ENCODE measurements around the gene INPP5A.

INPP5A gene

DNA sequence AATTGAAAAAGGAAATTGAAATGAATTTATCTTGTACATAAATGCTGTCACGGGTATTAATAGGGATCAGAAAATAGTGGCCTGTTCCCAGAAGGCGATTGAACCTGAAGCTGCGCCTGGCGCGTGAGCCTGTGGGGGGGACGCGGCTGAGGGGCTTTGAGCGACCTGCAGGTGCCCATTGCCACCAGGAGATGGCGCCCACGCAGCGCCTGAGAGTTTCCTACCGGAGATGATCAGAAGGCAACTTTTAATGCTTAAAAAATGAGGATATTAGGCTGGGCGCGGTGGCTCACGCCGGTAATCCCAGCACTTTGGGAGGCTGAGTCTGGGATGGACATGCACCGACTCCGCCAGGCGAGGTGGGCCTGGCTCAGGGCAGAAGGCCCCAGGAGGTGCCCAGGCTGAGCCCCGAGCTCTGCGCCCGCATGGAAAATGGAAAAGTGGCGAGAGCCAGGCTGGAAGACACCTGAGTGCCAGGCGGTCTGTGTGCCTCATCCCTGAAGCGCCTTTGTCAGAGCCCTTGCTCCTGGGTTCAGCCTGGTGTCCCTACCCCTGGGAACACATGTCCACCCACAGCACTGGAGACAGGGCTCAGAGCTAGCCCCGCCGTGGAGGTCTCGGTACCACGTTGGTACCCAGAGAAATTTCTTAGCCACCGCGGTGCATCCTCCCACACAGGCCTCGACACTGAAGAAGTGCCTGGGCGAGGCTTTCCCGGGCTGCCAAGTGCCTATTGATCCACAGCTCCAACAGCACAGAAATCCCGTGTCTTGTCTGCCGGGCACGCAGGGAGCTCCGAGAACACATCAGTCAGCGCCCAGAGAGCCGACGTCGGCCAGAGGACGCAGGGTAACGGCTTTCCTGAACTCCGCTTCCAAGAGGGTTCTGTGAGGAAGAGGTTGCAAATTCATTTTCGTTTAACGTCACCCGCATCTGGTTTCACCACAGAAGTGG is 117.4 kb downstream of the INPP5A start:
- in situ Hi-C loops (cut with MboI; ENCODE audit: low pct_unique_long_range_greater_than_20kb, low sequenced_read_pairs): no loop called here
- peak; percentile 73 for DNase-seq

- in situ Hi-C loops (cut with MboI; ENCODE audit: low pct_unique_long_range_greater_than_20kb, low sequenced_read_pairs): no loop called here
- DNase-seq: no peak
Observed at GRCh38 chr10:132655735-132656134, 118.1 kb downstream of the INPP5A start.

GRCh38 chr10:132656283-132657126 is 118.9 kb downstream of the INPP5A start:
- in situ Hi-C loops (cut with MboI; ENCODE audit: low pct_unique_long_range_greater_than_20kb, low sequenced_read_pairs): no loop called here
- DNase-seq: no peak

DNA sequence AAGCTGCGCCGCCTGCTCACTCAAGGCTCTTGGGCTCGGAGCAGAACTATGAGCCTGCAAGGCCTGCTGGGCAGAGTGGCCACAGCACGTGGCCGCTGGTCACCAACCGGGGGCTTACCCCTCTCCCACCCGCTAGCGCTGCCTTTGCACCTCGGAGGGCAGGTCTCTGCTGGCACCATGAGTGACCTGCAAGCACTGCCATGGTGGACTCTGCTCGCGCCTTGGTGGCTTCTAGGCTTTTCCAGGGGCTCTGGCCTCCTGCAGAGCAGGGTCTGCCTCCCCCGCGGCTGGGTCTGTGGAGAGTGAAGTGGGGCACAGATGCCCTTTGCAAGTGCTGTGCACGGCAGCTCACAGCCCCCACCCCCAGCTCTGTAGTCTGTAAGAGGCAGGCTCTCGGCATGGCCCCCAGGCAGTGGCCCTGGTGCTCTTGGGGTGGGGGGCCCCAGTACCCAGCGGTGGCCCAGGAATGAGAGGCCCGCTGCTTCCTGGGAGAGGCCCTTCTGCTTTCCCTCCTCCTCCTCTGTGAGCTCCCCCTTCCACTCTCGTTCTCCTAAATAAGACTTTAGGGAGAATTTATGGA is 119.6 kb downstream of the INPP5A start:
- DNase-seq: no peak
- in situ Hi-C loops (cut with MboI; ENCODE audit: low pct_unique_long_range_greater_than_20kb, low sequenced_read_pairs): no loop called here

- no peak for DNase-seq
- in situ Hi-C loops (cut with MboI; ENCODE audit: low pct_unique_long_range_greater_than_20kb, low sequenced_read_pairs): no loop called here
Observed at GRCh38 chr10:132657748-132658147, 120.2 kb downstream of the INPP5A start.

- DNase-seq: no peak
- in situ Hi-C loops (cut with MboI; ENCODE audit: low pct_unique_long_range_greater_than_20kb, low sequenced_read_pairs): no loop called here
Observed at GRCh38 chr10:132658546-132659205, 121.1 kb downstream of the INPP5A start.

GRCh38 chr10:132659206-132660091 is 121.9 kb downstream of the INPP5A start:
- no peak for DNase-seq
- in situ Hi-C loops (cut with MboI; ENCODE audit: low pct_unique_long_range_greater_than_20kb, low sequenced_read_pairs): no loop called here

GRCh38 chr10:132660385-132660784 is 122.8 kb downstream of the INPP5A start:
- DNase-seq: no peak
- in situ Hi-C loops (cut with MboI; ENCODE audit: low pct_unique_long_range_greater_than_20kb, low sequenced_read_pairs): no loop called here

DNA sequence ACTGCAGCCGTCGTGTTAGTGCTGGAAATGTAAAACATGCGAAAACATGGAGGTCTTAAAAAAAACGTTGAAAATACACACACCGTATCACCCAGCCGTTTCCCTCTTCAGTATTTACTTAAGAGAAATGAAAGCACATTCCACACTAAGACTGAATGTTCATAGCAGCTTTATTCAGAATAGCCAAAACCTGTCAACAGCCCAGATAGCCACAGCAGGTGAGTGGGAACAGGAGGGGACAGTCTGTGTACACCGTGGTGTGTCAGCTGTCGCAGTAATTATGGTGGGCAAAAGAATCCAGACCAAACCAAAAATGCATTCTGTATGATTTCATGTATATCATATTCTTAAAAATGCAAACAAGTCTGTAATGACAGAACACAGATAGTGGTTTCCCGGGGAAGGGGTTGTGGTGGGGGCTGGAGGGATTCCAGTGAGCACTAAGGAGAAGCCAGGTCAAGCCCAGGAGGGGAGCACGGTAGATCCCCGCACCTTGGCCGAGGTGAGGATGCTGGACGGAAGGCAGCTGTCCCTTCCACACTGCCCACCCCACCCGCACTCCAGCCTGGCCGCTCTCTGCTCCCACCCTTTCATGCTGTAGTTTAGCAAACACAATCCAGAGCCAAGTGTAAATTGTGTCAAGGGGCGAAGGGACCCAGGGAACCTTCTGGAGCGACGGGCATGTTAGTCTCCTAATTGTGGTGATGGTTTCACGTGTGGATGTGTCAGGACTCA is 124.8 kb downstream of the INPP5A start:
- in situ Hi-C loops (cut with MboI; ENCODE audit: low pct_unique_long_range_greater_than_20kb, low sequenced_read_pairs): no loop called here
- DNase-seq: no peak

DNA sequence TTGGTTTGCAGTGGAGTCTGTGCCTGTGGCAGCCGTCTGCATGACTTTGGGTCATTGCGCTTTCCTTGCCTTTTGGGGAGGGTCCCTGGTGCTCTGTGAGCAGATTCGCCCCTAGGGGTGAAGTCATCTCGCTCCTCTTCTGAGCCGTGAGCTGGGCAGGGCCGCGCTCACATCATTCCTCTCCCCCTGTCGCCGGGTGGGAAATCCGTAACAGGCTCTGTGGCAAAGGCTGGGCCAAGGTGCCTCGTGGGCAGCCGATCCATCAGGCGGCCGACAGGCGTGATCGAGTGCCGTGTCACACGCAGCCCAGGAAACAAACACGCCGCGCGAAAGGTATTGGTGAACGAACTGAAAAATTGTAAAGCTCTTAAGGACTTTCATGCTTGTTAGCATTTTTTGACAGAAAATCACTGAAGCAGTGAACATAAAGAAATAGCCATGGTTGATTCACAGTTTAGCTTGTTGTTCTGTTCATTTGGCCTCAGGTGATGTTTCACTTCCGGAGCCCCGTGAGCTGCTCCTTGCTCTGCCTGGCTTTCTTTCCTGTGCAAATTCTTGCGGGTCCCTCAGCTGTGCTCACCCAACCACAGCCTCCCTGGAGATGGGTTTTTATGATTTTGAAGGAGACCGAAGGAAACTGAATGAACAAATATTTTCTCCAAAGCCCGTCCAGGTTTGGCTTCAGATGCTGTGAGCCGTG is 126.2 kb downstream of the INPP5A start:
- in situ Hi-C loops (cut with MboI; ENCODE audit: low pct_unique_long_range_greater_than_20kb, low sequenced_read_pairs): no loop called here
- DNase-seq: no peak

DNA sequence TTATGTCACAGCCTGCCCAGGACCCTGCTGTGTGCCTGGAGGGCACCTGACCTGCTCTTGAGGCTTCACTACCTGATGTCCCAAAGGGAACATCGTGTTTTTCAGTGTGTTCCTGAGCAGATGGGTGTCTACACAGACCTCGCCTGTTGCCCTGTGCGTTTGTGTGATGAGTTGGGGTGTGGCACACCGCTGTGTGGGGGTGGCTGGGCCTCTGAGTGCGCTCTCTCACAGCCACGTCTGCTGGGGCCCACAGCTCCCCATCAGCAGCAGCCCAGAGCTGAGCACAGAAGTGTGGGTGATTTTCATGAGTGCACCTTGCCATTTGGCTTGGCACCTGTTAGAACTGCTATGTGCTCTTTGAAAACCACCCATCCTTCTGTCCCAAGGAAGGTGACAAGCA is 126.8 kb downstream of the INPP5A start:
- no peak for DNase-seq
- in situ Hi-C loops (cut with MboI; ENCODE audit: low pct_unique_long_range_greater_than_20kb, low sequenced_read_pairs): no loop called here

GRCh38 chr10:132664883-132665282 is 127.3 kb downstream of the INPP5A start:
- in situ Hi-C loops (cut with MboI; ENCODE audit: low pct_unique_long_range_greater_than_20kb, low sequenced_read_pairs): no loop called here
- DNase-seq: no peak

DNA sequence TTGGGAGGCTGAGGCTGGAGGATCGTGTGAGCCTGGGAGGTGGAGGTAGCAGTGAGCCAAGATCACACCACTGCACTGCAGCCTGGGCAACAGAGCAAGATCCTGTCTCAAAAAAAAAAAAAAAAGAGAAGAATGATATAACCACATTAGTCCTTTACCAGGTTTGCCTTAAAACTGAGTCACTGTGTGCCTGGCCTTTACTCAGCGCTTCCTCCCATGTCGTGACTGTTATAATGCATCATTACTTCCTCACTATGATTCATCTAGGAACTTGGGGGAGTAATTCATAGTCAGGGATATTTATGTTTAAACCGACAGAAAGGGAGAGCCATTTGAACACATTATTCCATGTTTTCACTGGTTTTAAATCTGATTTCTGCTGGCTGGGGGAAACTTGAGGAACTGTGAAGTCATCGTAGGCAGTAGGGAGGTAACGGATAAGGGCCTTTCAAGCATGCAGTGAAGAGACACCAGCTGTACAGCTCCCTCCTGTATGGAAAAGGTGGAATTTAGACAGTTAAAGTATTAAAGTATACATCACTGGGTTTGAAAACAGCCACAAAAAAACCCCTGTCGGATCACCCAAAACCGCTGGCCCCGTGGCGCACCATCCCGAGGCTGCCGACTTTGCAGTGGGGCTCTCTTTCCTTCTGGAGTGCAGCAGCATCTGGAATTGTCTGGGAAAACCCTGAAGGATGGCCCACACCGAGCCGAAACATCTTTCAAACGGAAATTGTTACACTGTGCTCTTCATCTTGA is 128.5 kb downstream of the INPP5A start:
- in situ Hi-C loops (cut with MboI; ENCODE audit: low pct_unique_long_range_greater_than_20kb, low sequenced_read_pairs): no loop called here
- DNase-seq: peak; percentile 7

DNA sequence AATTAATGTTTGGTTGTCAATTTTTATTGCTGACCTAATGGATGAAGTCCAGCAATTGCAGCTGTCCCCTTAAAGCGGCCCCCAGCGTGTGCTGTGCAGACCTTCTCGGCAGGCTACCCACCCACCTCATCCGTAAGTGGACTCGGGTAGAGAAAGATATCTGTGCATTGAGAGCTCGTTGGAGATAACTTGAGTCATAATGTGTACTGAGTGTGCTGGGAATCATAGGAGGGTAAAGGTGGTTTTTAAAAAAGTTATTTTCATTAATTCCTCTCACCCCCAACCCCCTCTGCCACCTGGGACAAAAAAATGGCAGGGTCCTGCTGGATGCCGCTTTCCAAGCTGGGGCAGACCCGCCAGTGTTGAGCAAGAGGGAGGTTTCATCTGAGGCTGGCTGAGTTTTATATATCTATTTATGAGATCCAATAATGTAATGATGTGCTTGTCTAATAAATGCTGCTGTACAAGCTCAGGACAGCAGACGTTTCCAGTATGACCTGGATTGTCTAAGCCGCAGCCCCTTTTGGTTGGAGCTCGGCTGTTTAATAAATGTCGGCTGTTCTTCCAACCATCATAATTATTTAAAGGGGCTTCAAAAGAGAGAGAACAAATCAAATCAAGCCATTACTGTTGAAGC is 129.2 kb downstream of the INPP5A start:
- DNase-seq: no peak
- in situ Hi-C loops (cut with MboI; ENCODE audit: low pct_unique_long_range_greater_than_20kb, low sequenced_read_pairs): no loop called here

DNA sequence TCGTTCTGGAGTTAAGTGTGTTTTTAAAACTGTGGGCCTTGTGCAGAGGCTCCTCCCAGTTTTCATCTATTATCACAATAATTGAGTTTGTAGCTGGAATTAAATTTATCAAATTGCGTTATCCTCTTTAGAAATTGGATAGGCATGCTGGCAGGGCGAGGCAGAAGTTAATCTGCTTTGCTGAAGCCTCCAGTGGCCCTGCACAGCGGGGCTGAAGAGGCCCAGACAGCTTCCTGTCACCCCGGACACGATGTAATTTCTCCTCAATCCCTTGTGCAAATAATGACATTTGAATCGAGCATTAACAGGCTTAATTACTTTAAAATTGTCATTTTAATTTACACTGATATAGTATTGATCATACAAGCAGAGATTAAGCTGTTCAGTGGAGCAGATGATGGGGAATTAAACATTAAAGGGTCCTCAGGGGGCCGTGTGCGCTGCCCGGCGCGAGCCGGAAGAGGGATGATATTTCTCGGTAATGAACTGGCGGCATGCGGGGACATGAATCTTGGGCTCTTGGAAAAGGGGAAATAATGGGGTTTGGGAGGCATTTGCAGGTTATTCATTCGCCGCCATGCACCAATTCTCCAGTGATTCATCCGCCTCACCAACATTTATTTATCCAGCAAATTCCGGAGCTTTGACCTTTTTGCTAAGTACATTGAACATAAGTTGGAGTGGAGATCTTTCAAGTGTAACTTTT is 129.9 kb downstream of the INPP5A start:
- in situ Hi-C loops (cut with MboI; ENCODE audit: low pct_unique_long_range_greater_than_20kb, low sequenced_read_pairs): no loop called here
- no peak for DNase-seq

DNA sequence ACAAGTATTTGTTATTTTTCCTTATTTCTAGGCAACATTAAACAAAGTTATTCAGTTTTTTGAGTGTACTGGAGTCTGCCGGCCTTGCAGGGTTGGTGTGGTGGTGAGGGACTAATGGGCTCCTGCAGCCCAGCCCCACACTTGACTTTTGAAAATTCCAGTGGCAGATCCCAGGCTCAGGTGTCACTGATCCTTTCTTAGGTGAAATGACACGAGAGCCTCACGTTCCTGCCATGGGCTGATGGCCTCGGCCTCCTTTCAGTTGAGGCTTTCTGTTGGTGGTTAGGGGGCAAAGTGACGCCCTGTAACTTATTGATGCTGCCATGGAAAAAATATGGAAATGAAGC is 130.4 kb downstream of the INPP5A start:
- in situ Hi-C loops (cut with MboI; ENCODE audit: low pct_unique_long_range_greater_than_20kb, low sequenced_read_pairs): no loop called here
- DNase-seq: no peak
